ENCODE results near the gene PAX3.

The PAX3 gene

GRCh38 chr2:222298311-222299150 lies at the start of gene PAX3:
Gene PAX3, minus strand, starts transcription at chr2:222298998. Its CDS starts 383 bp downstream, at chr2:222298615.
- no peak for DNase-seq (ENCODE audit: extremely low read depth, insufficient read length)
- Histone ChIP-seq H3K4me3 (replicated peaks; ENCODE audit: low read depth, low read length) (no peak within 1 kb of the TSS), H3K36me3 (ENCODE audit: control insufficient read depth, insufficient read depth, low read length) (no peaks in the 10 kb centered on the region), H3K27me3 (replicated peaks; ENCODE audit: control insufficient read depth, insufficient read depth, low read length) (peaks cover 3% of the 10 kb centered on the region; the same call in 1 of the 2 replicates)
- TF ChIP-seq CTCF (IDR thresholded peaks at IDR 0.05; ENCODE audit: insufficient read depth, low read length, poor library complexity, severe bottlenecking): no peak

GRCh38 chr2:222341331-222341730 lies 42.5 kb upstream of the PAX3 start:
- no peak overlapping the region for H3K4me3 ChIP-seq (replicated peaks; ENCODE audit: low read depth, low read length)
- TF ChIP-seq CTCF (IDR thresholded peaks at IDR 0.05; ENCODE audit: insufficient read depth, low read length, poor library complexity, severe bottlenecking): no peak
- H3K36me3 ChIP-seq (ENCODE audit: control insufficient read depth, insufficient read depth, low read length): no peaks in the 10 kb centered on the region
- no peak for DNase-seq (ENCODE audit: extremely low read depth, insufficient read length)
- H3K27me3 ChIP-seq (replicated peaks; ENCODE audit: control insufficient read depth, insufficient read depth, low read length): no peaks in the 10 kb centered on the region

- Histone ChIP-seq H3K27me3 (replicated peaks; ENCODE audit: control insufficient read depth, insufficient read depth, low read length) (no peaks in the 10 kb centered on the region; the same call in 1 of the 2 replicates), H3K36me3 (ENCODE audit: control insufficient read depth, insufficient read depth, low read length) (no peaks in the 10 kb centered on the region), H3K4me3 (replicated peaks; ENCODE audit: low read depth, low read length) (no peak overlapping the region)
- DNase-seq (ENCODE audit: extremely low read depth, insufficient read length): no peak
- TF ChIP-seq CTCF (IDR thresholded peaks at IDR 0.05; ENCODE audit: insufficient read depth, low read length, poor library complexity, severe bottlenecking): no peak
Measured at GRCh38 chr2:222338374-222338773, 39.6 kb upstream of the PAX3 start.

- Histone ChIP-seq H3K4me3 (replicated peaks; ENCODE audit: low read depth, low read length) (no peak overlapping the region), H3K36me3 (ENCODE audit: control insufficient read depth, insufficient read depth, low read length) (no peaks in the 10 kb centered on the region), H3K27me3 (replicated peaks; ENCODE audit: control insufficient read depth, insufficient read depth, low read length) (no peaks in the 10 kb centered on the region; the same call in 1 of the 2 replicates)
- DNase-seq (ENCODE audit: extremely low read depth, insufficient read length): no peak
- no peak for TF ChIP-seq CTCF (IDR thresholded peaks at IDR 0.05; ENCODE audit: insufficient read depth, low read length, poor library complexity, severe bottlenecking)
Measured at GRCh38 chr2:222336931-222337330, 38.1 kb upstream of the PAX3 start.

- no peak overlapping the region for H3K4me3 ChIP-seq (replicated peaks; ENCODE audit: low read depth, low read length)
- no peaks in the 10 kb centered on the region; the same call in 1 of the 2 replicates for H3K27me3 ChIP-seq (replicated peaks; ENCODE audit: control insufficient read depth, insufficient read depth, low read length)
- no peak for TF ChIP-seq CTCF (IDR thresholded peaks at IDR 0.05; ENCODE audit: insufficient read depth, low read length, poor library complexity, severe bottlenecking)
- no peak for DNase-seq (ENCODE audit: extremely low read depth, insufficient read length)
- no peaks in the 10 kb centered on the region for H3K36me3 ChIP-seq (ENCODE audit: control insufficient read depth, insufficient read depth, low read length)
Measured at GRCh38 chr2:222336442-222336841, 37.6 kb upstream of the PAX3 start.

Data from GM06990 (cell line).